Neural cell (in vitro differentiated cells): ENCODE measurements around the gene ERP44.

ENCODE experiments used
- MXI1 ChIP-seq: fragments of 450-650 bp; conservative IDR thresholded peaks from 2 replicates; pipeline ENCODE4 v1.6.1; 2014; ENCODE audit warnings: antibody characterized with exemption, mild to moderate bottlenecking; ENCODE audit not compliant: poor library complexity, severe bottlenecking
- POLR2AphosphoS5 ChIP-seq: IDR thresholded peaks from 2 replicates; pipeline ENCODE4 v1.6.1; 2012
- RAD21 ChIP-seq: fragments of 450-650 bp; conservative IDR thresholded peaks from 2 replicates; pipeline ENCODE4 v1.6.1; 2014; ENCODE audit warnings: antibody characterized with exemption, mild to moderate bottlenecking, moderate library complexity
- TAF1 ChIP-seq: IDR thresholded peaks from 2 replicates; pipeline ENCODE4 v1.6.1; 2012; ENCODE audit warnings: low read depth
- TF ChIP-seq, protein P1 (sequence below): fragments of 450-650 bp; IDR thresholded peaks from 2 replicates; pipeline ENCODE4 v1.5.1; 2014; ENCODE audit warnings: antibody characterized with exemption, mild to moderate bottlenecking, moderate library complexity; ENCODE audit not compliant: poor library complexity, severe bottlenecking
- TF ChIP-seq, protein P2 (sequence below): IDR thresholded peaks from 2 replicates; pipeline ENCODE4 v1.6.1; 2012; ENCODE audit warnings: borderline replicate concordance

DNA sequence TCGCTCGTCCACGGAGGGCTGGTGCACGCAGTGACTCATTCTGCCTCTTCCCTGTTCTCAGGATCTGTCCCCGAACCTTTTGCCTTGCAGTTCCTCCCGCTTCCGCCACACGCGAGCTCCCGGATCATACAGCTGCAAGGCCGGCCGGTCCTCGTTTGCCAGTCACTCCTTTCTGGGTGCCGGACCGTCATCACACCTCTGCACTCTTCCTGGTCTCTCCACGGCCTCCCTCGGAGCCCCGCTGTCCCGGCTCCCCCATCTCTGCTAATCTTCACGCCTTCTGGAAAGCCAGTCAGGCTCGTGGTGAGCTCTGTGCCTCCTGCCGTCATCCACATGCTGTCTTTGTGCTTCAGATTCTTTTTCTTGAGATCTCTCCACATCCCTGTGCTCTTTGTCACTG lies 100.5 kb downstream of the ERP44 start:
- TF ChIP-seq, protein P1, sequence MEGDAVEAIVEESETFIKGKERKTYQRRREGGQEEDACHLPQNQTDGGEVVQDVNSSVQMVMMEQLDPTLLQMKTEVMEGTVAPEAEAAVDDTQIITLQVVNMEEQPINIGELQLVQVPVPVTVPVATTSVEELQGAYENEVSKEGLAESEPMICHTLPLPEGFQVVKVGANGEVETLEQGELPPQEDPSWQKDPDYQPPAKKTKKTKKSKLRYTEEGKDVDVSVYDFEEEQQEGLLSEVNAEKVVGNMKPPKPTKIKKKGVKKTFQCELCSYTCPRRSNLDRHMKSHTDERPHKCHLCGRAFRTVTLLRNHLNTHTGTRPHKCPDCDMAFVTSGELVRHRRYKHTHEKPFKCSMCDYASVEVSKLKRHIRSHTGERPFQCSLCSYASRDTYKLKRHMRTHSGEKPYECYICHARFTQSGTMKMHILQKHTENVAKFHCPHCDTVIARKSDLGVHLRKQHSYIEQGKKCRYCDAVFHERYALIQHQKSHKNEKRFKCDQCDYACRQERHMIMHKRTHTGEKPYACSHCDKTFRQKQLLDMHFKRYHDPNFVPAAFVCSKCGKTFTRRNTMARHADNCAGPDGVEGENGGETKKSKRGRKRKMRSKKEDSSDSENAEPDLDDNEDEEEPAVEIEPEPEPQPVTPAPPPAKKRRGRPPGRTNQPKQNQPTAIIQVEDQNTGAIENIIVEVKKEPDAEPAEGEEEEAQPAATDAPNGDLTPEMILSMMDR, result no peak
- TF ChIP-seq POLR2AphosphoS5, result no peak
- TF ChIP-seq MXI1, result no peak
- TF ChIP-seq, protein P2, sequence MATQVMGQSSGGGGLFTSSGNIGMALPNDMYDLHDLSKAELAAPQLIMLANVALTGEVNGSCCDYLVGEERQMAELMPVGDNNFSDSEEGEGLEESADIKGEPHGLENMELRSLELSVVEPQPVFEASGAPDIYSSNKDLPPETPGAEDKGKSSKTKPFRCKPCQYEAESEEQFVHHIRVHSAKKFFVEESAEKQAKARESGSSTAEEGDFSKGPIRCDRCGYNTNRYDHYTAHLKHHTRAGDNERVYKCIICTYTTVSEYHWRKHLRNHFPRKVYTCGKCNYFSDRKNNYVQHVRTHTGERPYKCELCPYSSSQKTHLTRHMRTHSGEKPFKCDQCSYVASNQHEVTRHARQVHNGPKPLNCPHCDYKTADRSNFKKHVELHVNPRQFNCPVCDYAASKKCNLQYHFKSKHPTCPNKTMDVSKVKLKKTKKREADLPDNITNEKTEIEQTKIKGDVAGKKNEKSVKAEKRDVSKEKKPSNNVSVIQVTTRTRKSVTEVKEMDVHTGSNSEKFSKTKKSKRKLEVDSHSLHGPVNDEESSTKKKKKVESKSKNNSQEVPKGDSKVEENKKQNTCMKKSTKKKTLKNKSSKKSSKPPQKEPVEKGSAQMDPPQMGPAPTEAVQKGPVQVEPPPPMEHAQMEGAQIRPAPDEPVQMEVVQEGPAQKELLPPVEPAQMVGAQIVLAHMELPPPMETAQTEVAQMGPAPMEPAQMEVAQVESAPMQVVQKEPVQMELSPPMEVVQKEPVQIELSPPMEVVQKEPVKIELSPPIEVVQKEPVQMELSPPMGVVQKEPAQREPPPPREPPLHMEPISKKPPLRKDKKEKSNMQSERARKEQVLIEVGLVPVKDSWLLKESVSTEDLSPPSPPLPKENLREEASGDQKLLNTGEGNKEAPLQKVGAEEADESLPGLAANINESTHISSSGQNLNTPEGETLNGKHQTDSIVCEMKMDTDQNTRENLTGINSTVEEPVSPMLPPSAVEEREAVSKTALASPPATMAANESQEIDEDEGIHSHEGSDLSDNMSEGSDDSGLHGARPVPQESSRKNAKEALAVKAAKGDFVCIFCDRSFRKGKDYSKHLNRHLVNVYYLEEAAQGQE, result no peak
- TF ChIP-seq RAD21, result no peak
- no peak for TF ChIP-seq TAF1
